IMR-90 (cell line): Measurements from ENCODE around the gene IQSEC3. TPM values are rescaled to one million over a fixed set of nuclear protein-coding genes. Genes with fewer than 3 reads are reported as not detected.

Experiments
- ATAC-seq: fragments of 200-7000 bp; cut with Tn5 transposase; 2 replicates; pipeline ENCODE4 v1.9.1; 2020; ENCODE audit warnings: low read depth, mild to moderate bottlenecking, moderate library complexity
- BruUV-seq: library from RNA; stranded (reverse); fragments of 400-500 nt; replicated peaks from 2 replicates; lab custom pipeline; 2021; lab: Mats Ljungman, UMichigan
- CTCF ChIA-PET: fragments of 300-600 bp; formaldehyde crosslinking; extraction: SDS; loops from one replicate; lab custom pipeline; 2021; ENCODE audit warnings: antibody characterized with exemption; lab: Yijun Ruan, JAX
- POLR2A ChIA-PET: fragments of 300-600 bp; sonication (Branson Sonifier 250); formaldehyde crosslinking; loops from one replicate; lab custom pipeline; 2022; ENCODE audit warnings: antibody characterized with exemption; ENCODE audit not compliant: unreplicated experiment; lab: Charles Lee
- DNase-seq: peaks from one replicate; pipeline ENCODE4 v3.0.0; 2013
- H2AFZ ChIP-seq: replicated peaks from 2 replicates; pipeline ENCODE3; 2013; ENCODE audit warnings: low read length, mild to moderate bottlenecking; ENCODE audit not compliant: poor library complexity
- H2AK5ac ChIP-seq: 2 replicates; pipeline ENCODE4 v1.6.1; 2013; ENCODE audit warnings: low read depth, low read length, inconsistent platforms
- H2AK9ac ChIP-seq: replicated peaks from 2 replicates; pipeline ENCODE3; 2013; ENCODE audit warnings: mild to moderate bottlenecking, low read depth, low read length, moderate library complexity; ENCODE audit not compliant: poor library complexity
- H2BK120ac ChIP-seq: 2 replicates; pipeline ENCODE4 v1.6.1; 2013; ENCODE audit warnings: low read depth, low read length, inconsistent platforms
- H2BK15ac ChIP-seq: 3 replicates; pipeline ENCODE4 v1.6.1; 2013; ENCODE audit warnings: low read depth, low read length, inconsistent platforms
- H2BK20ac ChIP-seq: 2 replicates; pipeline ENCODE4 v1.6.1; 2013; ENCODE audit warnings: low read depth, mild to moderate bottlenecking, inconsistent platforms, low read length, moderate library complexity
- H2BK5ac ChIP-seq: 2 replicates; pipeline ENCODE4 v1.6.1; 2013; ENCODE audit warnings: mild to moderate bottlenecking, low read depth, low read length, inconsistent platforms; ENCODE audit not compliant: poor library complexity, severe bottlenecking
- H3K14ac ChIP-seq: replicated peaks from 2 replicates; pipeline ENCODE4 v1.6.1; 2013; ENCODE audit warnings: low read depth, low read length, inconsistent platforms
- H3K18ac ChIP-seq: 2 replicates; pipeline ENCODE4 v1.6.1; 2013; ENCODE audit warnings: low read depth, low read length, control low read depth
- H3K23ac ChIP-seq: 2 replicates; pipeline ENCODE4 v1.6.1; 2013; ENCODE audit warnings: low read depth, low read length, inconsistent platforms
- H3K27ac ChIP-seq: 2 replicates; pipeline ENCODE4 v1.5.1; 2013; ENCODE audit warnings: mild to moderate bottlenecking, control low read depth, low read length; ENCODE audit not compliant: insufficient read depth
- H3K27me3 ChIP-seq: 2 replicates; pipeline ENCODE4 v1.6.1; 2013; ENCODE audit warnings: low read length; ENCODE audit not compliant: control insufficient read depth, insufficient read depth
- H3K36me3 ChIP-seq: 2 replicates; pipeline ENCODE4 v1.6.1; 2013; ENCODE audit warnings: low read length, mixed read lengths; ENCODE audit not compliant: control insufficient read depth, insufficient read depth
- H3K4ac ChIP-seq: 2 replicates; pipeline ENCODE4 v1.6.1; 2013; ENCODE audit warnings: low read depth, low read length, inconsistent platforms
- H3K4me1 ChIP-seq: 2 replicates; pipeline ENCODE4 v1.6.1; 2013; ENCODE audit warnings: low read length, mixed read lengths; ENCODE audit not compliant: control insufficient read depth, insufficient read depth
- H3K4me2 ChIP-seq: 2 replicates; pipeline ENCODE4 v1.6.1; 2013; ENCODE audit warnings: low read depth, mild to moderate bottlenecking, control low read depth, low read length, moderate library complexity
- H3K4me3 ChIP-seq: 2 replicates; pipeline ENCODE4 v1.5.1; 2013; ENCODE audit warnings: low read depth, mild to moderate bottlenecking, control low read depth, low read length, moderate library complexity; ENCODE audit not compliant: insufficient read depth
- H3K56ac ChIP-seq: 2 replicates; pipeline ENCODE4 v1.6.1; 2013; ENCODE audit warnings: low read length, inconsistent platforms; ENCODE audit not compliant: insufficient read depth; ENCODE audit errors: extremely low read depth
- H3K79me1 ChIP-seq, 2 experiments: 2 replicates each; pipeline ENCODE4 v1.6.1; 2013; ENCODE audit warnings: low read length in 2 of 2, inconsistent platforms in 1 of 2, low read depth in 1 of 2
- H3K9ac ChIP-seq: 2 replicates; pipeline ENCODE4 v1.6.1; 2013; ENCODE audit warnings: low read depth, low read length, control low read depth
- H3K9me1 ChIP-seq: 2 replicates; pipeline ENCODE4 v1.6.1; 2013; ENCODE audit warnings: low read length, inconsistent platforms; ENCODE audit not compliant: insufficient read depth
- H3K9me3 ChIP-seq: 2 replicates; pipeline ENCODE4 v1.6.1; 2013; ENCODE audit warnings: low read length; ENCODE audit not compliant: control insufficient read depth, insufficient read depth
- H4K20me1 ChIP-seq: 2 replicates; pipeline ENCODE4 v1.6.1; 2013; ENCODE audit warnings: low read length, inconsistent platforms; ENCODE audit not compliant: insufficient read depth
- H4K5ac ChIP-seq: 2 replicates; pipeline ENCODE4 v1.6.1; 2013; ENCODE audit warnings: mild to moderate bottlenecking, low read depth, low read length, control low read depth
- H4K8ac ChIP-seq, 2 experiments: 2 replicates each; pipeline ENCODE4 v1.6.1; 2013; ENCODE audit warnings: low read depth in 2 of 2, low read length in 2 of 2, control low read depth in 1 of 2, inconsistent platforms in 1 of 2
- H4K91ac ChIP-seq: 2 replicates; pipeline ENCODE4 v1.6.1; 2013; ENCODE audit warnings: low read depth, low read length, inconsistent platforms; ENCODE audit not compliant: insufficient read depth
- MAFK ChIP-seq: IDR thresholded peaks from 2 replicates; pipeline ENCODE4 v1.6.1; 2012; ENCODE audit warnings: low read depth, low read length, improper control_type of control experiment
- WGBS, 2 experiments: methylation state at CpG; one replicate each; pipeline versions ENCODE4 v1.1.5 to v1.1.7; 2013; ENCODE audit warnings: missing lambda C conversion rate in 2 of 2; ENCODE audit not compliant: insufficient read length in 1 of 2; ENCODE audit errors: extremely low coverage in 2 of 2; 5-methylcytosine and 5-hydroxymethylcytosine counted together
- dilution Hi-C: fragments of 300-500 bp; cut with HindIII; formaldehyde crosslinking; loops from one replicate; pipeline ENCODE4 v1.14.3; 2018; ENCODE audit warnings: low sequenced_read_pairs; ENCODE audit not compliant: unreplicated experiment
- in situ Hi-C: fragments of 300-500 bp; cut with MboI; formaldehyde crosslinking; loops from 3 replicates; pipeline ENCODE4 v1.14.3; 2019; ENCODE audit warnings: low sequenced_read_pairs, inconsistent platforms, mixed read lengths
- intact Hi-C: fragments of 100-400 bp; cut with micrococcal nuclease; formaldehyde crosslinking; loops from 2 replicates; pipeline ENCODE4 v1.10.0; 2022
- polyA plus RNA-seq, 3 experiments: library from polyadenylated mRNA; depleted of rRNA; stranded (reverse); fragments of >200 nt; gene quantifications; 2 replicates each; pipeline ENCODE4 v1.2.3, GENCODE V29; 2012; ENCODE audit warnings: low replicate concordance in 1 of 3
- total RNA-seq: library from RNA; depleted of rRNA; stranded (reverse); fragments of >200 nt; gene quantifications from 2 replicates; pipeline ENCODE4 v1.2.3, GENCODE V29; 2012
- TF ChIP-seq, protein P1 (sequence below): fragments of 150-350 bp; IDR thresholded peaks from 2 replicates; pipeline ENCODE4 v1.6.1; 2016; ENCODE audit warnings: low read depth, mild to moderate bottlenecking, low read length, moderate library complexity, borderline replicate concordance

Gene IQSEC3
- total and polyA plus RNA-seq, 2 of the 4 experiments (the other 2 are of a cell fraction), result 0.10 TPM; not detected in 1

DNA sequence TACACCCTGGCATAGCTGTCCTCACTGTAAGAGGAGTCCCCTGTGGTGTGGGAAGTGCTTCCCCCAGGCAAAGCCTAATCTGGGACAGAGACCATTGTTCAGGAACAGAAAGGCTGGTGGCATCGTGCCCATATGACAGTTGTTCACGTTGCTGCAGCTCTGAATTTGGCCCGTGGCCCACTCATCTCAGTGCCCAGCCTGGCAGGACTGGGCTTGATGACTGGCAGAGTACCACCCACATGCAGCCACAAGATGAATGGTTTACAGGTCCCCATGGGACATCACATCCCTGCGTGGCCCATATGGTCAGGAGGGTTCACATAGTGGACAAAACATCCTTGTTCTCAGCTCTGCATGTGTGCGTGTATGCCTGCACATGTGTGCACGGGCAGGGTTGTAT lies 17.5 kb downstream of the IQSEC3 start:
- peaks cover 63% of the 10 kb centered on the region for H3K27me3 ChIP-seq
- no peak overlapping the region for H2AK5ac ChIP-seq

More for the DNA sequence above, 17.5 kb downstream of the IQSEC3 start:
- no TSS peak for BruUV-seq
- H3K9me3 ChIP-seq, result no peaks in the 10 kb centered on the region; the same call in none of the 2 replicates
- H4K91ac ChIP-seq, result no peak overlapping the region
- no peak overlapping the region for H4K8ac ChIP-seq
- no peak overlapping the region for H2AK9ac ChIP-seq
- no peak overlapping the region for H3K56ac ChIP-seq
- dilution Hi-C loops, result no loop called here
- intact Hi-C loops, result no loop called here
- H3K4ac ChIP-seq, result no peak overlapping the region
- H3K23ac ChIP-seq, result no peak overlapping the region
- WGBS, 2 experiments, result 57% methylated on average over 4 of the region's 6 CpGs; no CpG with 5 or more reads in 1 of the 2 experiments
- in situ Hi-C loops, result no loop called here
- CTCF ChIA-PET, result no interaction called here
- H3K4me1 ChIP-seq, result no peaks in the 10 kb centered on the region
- no peak overlapping the region for H4K5ac ChIP-seq
- H2BK5ac ChIP-seq, result no peak overlapping the region
- H3K27ac ChIP-seq, result no peak overlapping the region
- H3K36me3 ChIP-seq, result no peaks in the 10 kb centered on the region
- H3K9me1 ChIP-seq, result no peaks in the 10 kb centered on the region
- ATAC-seq, result no peak
- no peak for DNase-seq
- TF ChIP-seq, protein P1, sequence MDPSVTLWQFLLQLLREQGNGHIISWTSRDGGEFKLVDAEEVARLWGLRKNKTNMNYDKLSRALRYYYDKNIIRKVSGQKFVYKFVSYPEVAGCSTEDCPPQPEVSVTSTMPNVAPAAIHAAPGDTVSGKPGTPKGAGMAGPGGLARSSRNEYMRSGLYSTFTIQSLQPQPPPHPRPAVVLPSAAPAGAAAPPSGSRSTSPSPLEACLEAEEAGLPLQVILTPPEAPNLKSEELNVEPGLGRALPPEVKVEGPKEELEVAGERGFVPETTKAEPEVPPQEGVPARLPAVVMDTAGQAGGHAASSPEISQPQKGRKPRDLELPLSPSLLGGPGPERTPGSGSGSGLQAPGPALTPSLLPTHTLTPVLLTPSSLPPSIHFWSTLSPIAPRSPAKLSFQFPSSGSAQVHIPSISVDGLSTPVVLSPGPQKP, result no peak
- no peak for TF ChIP-seq MAFK
- no peak overlapping the region for H2AFZ ChIP-seq
- H2BK20ac ChIP-seq, result no peak overlapping the region
- H3K79me1 ChIP-seq, result no peaks in the 10 kb centered on the region
- H3K14ac ChIP-seq, result no peak overlapping the region
- POLR2A ChIA-PET, result no interaction called here
- no peak overlapping the region for H3K18ac ChIP-seq
- no peaks in the 10 kb centered on the region for H4K20me1 ChIP-seq
- no peak overlapping the region for H2BK15ac ChIP-seq
- H3K4me2 ChIP-seq, result no peak overlapping the region
- no peak overlapping the region for H2BK120ac ChIP-seq
- H3K9ac ChIP-seq, result no peak overlapping the region
- no peak overlapping the region for H3K4me3 ChIP-seq
